Measurements from ENCODE around the gene TPST2. TPM values are rescaled to one million over a fixed set of nuclear protein-coding genes. Genes with fewer than 3 reads are reported as not detected.

The TPST2 gene
- total and polyA plus RNA-seq, 2 donors (not counting 3 experiments of a cell fraction or from before 2014, with no cell fraction given) = 49.4 to 121 TPM

DNA sequence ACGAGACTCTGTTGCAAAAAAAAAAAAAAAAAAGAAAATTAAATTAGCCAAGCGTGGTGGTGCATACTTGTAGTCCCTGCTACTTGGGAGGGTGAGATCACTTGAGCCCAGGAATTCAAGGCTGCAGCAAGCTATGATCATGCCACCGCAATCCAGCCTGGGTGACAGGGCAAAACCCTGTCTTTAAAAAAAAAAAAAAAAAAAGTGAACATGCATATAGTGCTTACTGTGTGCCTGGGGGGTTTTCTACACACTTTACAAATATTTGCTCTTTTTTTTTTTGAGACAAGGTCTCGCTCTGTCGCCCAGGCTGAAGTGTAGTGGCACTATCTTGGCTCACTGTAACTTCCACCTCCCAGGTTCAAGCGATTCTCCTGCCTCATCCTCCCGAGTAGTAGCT is 12.9 kb downstream of the TPST2 start:
- Histone ChIP-seq H3K4me1 (ENCODE audit: control insufficient read depth, extremely low read depth, insufficient read depth, low read length) (peaks cover 23% of the 10 kb centered on the region), H3K4me2 (ENCODE audit: insufficient read depth, low read length) (no peak overlapping the region), H3K9ac (replicated peaks; ENCODE audit: extremely low read depth, insufficient read depth, low read length) (no peak overlapping the region), H4K20me1 (replicated peaks; ENCODE audit: control insufficient read depth, extremely low read depth, insufficient read depth, low read length) (peaks cover 7% of the 10 kb centered on the region), H2AFZ (ENCODE audit: low read depth, low read length) (no peak overlapping the region), H3K79me2 (ENCODE audit: control insufficient read depth, insufficient read depth, low read length) (peaks cover 23% of the 10 kb centered on the region), H3K9me1 (replicated peaks; ENCODE audit: control insufficient read depth, extremely low read depth, insufficient read depth, low read length) (no peaks in the 10 kb centered on the region), H3K36me3 (ENCODE audit: control insufficient read depth in 2 of 2, extremely low read depth in 1 of 2, insufficient read depth in 2 of 2, low read length in 2 of 2) (peaks cover 0 to 8% of the 10 kb centered on the region in 2 experiments), H3K27ac (ENCODE audit: insufficient read depth, low read depth, low read length) (no peak overlapping the region), H3K9me3 (replicated peaks; ENCODE audit: control insufficient read depth, insufficient read depth, low read length) (no peaks in the 10 kb centered on the region), H3K27me3 (ENCODE audit: control insufficient read depth in 2 of 2, insufficient read depth in 2 of 2, low read length in 2 of 2) (no peaks in the 10 kb centered on the region), H3K4me3 (replicated peaks in 1 of 3; ENCODE audit: insufficient read depth in 1 of 3, low read depth in 1 of 3, low read length in 3 of 3) (no peak overlapping the region)
- CTCF ChIA-PET = interaction anchor here (0.7 to 1.1 kb wide), 3 partner anchors 8 to 47 kb away, joined by 3 to 5 read pairs (median 4); no protein-coding TSS in a partner anchor
- BruUV-seq (replicated peaks) = no TSS peak
- no peak for TF ChIP-seq MYC (IDR thresholded peaks at IDR 0.05; ENCODE audit: low read depth, low read length)
- no peak for TF ChIP-seq POLR2AphosphoS5 (IDR thresholded peaks at IDR 0.05; ENCODE audit: insufficient read depth, low read depth, low read length)
- no peak for TF ChIP-seq EZH2 (IDR thresholded peaks at IDR 0.05; ENCODE audit: borderline replicate concordance, low read depth, low read length, severe bottlenecking)
- no peak for TF ChIP-seq FOS (IDR thresholded peaks at IDR 0.05; ENCODE audit: borderline replicate concordance, insufficient read depth, low read length)
- no peak for TF ChIP-seq JUN (IDR thresholded peaks at IDR 0.05; ENCODE audit: borderline replicate concordance, insufficient read depth, insufficient read length, low read depth)
- TF ChIP-seq POLR2A (IDR thresholded peaks at IDR 0.05; ENCODE audit: low read depth, low read length) = no peak
- TF ChIP-seq, protein P1, sequence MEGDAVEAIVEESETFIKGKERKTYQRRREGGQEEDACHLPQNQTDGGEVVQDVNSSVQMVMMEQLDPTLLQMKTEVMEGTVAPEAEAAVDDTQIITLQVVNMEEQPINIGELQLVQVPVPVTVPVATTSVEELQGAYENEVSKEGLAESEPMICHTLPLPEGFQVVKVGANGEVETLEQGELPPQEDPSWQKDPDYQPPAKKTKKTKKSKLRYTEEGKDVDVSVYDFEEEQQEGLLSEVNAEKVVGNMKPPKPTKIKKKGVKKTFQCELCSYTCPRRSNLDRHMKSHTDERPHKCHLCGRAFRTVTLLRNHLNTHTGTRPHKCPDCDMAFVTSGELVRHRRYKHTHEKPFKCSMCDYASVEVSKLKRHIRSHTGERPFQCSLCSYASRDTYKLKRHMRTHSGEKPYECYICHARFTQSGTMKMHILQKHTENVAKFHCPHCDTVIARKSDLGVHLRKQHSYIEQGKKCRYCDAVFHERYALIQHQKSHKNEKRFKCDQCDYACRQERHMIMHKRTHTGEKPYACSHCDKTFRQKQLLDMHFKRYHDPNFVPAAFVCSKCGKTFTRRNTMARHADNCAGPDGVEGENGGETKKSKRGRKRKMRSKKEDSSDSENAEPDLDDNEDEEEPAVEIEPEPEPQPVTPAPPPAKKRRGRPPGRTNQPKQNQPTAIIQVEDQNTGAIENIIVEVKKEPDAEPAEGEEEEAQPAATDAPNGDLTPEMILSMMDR (IDR thresholded peaks at IDR 0.05; ENCODE audit: extremely low read depth in 1 of 2, insufficient read depth in 1 of 2, low read depth in 1 of 2, low read length in 2 of 2) = no peak
- TF ChIP-seq, protein P2, sequence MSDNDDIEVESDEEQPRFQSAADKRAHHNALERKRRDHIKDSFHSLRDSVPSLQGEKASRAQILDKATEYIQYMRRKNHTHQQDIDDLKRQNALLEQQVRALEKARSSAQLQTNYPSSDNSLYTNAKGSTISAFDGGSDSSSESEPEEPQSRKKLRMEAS (IDR thresholded peaks at IDR 0.05; ENCODE audit: insufficient read depth, insufficient read length) = no peak
- no peak for TF ChIP-seq GATA2 (IDR thresholded peaks at IDR 0.05; ENCODE audit: insufficient read depth, insufficient read length, low read depth, low read length)
- DNase-seq (ENCODE audit: low read depth, low spot score) (no peak), FAIRE-seq (no peak)
- dilution Hi-C loops (cut with MboI; ENCODE audit: extremely low pct_ligation_motif_present, low sequenced_read_pairs) (no loop called here), intact Hi-C loops (cut with micrococcal nuclease) (no loop called here)
- POLR2A ChIA-PET = no interaction called here
